Colonic mucosa (tissue), 4 donors: ENCODE measurements around the gene TCFL5. TPM values are rescaled to one million over a fixed set of nuclear protein-coding genes. Genes with fewer than 3 reads are reported as not detected.

Experiments
- DNase-seq: peaks from one replicate; pipeline ENCODE4 v3.0.0-alpha.2; 2020
- H3K27ac ChIP-seq: fragments of 200-600 bp; one replicate; pipeline ENCODE4 v1.8.0; 2021
- H3K27me3 ChIP-seq: fragments of 200-600 bp; one replicate; pipeline ENCODE4 v1.8.0; 2021
- H3K36me3 ChIP-seq: fragments of 200-600 bp; one replicate; pipeline ENCODE4 v1.8.0; 2021
- H3K4me1 ChIP-seq: fragments of 200-600 bp; one replicate; pipeline ENCODE4 v1.8.0; 2021; ENCODE audit warnings: mild to moderate bottlenecking
- H3K4me3 ChIP-seq: fragments of 200-600 bp; one replicate; pipeline ENCODE4 v1.8.0; 2021
- H3K9ac ChIP-seq, 2 donors: one replicate each; pipeline ENCODE4 v1.7.0; 2013; ENCODE audit warnings: control low read depth in 2 of 2, low read depth in 2 of 2, low read length in 2 of 2
- H3K9me3 ChIP-seq: fragments of 200-600 bp; one replicate; pipeline ENCODE4 v1.8.0; 2021
- intact Hi-C: fragments of 100-400 bp; cut with DNase I; formaldehyde crosslinking; loops from one replicate; pipeline ENCODE4 v1.14.1; 2022
- total RNA-seq, 2 donors: library from RNA; stranded (reverse); fragmentation: NEBNext Ultra II Directional in 1 of 2; extraction: Animal tissue kit (Norgen Biotek cat#: 25700) in 1 of 2; gene quantifications; one replicate each; pipeline ENCODE4 v1.2.1, GENCODE V29; 2021
- TF ChIP-seq, protein P1 (sequence below): fragments of 200-600 bp; IDR thresholded peaks from one replicate; pipeline ENCODE4 v1.8.0; 2022; ENCODE audit warnings: antibody characterized with exemption, mild to moderate bottlenecking
- donor health status: healthy.
- donor health status: DM: no; HTN: no; CAD: no.
- donor health status: DM: no; HTN: no; CAD: no.

The TCFL5 gene
- total RNA-seq, 2 donors from 2014 or later = 6.2 to 7.3 TPM

DNA sequence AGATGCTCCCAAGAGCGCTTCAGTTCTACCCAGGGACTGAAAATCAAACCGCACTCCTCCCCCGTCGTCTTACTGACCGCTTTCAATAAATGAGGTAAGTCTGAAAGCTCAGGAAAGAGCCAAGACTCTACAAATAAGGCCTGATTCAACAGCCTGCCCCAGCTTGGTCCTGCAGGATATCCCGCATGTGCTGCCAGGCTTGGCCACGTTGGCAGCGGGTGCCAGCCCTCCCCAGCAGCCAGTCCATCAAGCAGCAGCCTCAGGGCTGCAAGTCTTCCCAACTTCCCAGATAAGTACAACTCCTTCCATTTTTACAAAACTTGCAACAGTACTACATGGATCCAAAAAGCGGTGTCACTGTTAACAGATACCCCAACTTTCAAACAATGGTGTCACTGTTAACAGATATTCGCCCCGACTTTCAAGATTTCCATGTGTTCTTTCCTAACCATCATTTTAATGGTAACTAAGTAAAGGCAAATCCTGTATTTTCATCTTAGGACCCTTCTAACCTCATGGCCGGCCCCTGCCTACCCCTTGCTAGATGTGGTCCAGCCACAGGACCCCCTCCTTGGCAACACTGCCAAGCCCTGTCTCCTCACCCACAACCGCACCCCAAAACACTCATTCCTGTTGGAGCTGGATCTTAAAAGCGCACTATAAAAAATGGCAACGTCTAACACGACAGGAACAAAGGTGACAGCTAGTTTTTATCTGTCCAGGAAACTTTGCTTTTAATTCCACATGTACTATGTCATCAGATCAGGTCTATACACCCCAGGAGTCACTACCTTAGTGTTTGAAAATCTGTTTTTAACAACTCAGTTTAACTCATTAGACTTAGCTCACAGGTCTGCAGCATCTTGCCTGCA lies 36.7 kb upstream of the TCFL5 start:
- H3K9ac ChIP-seq = no peak overlapping the region
- no peaks in the 10 kb centered on the region for H3K27me3 ChIP-seq
- H3K4me3 ChIP-seq = no peak overlapping the region
- H3K4me1 ChIP-seq = peaks cover 13% of the 10 kb centered on the region
- peaks cover 13% of the 10 kb centered on the region for H3K36me3 ChIP-seq
- no peak for DNase-seq
- no peak overlapping the region for H3K27ac ChIP-seq
- intact Hi-C loops = no loop called here
- no peaks in the 10 kb centered on the region for H3K9me3 ChIP-seq
- TF ChIP-seq, protein P1, sequence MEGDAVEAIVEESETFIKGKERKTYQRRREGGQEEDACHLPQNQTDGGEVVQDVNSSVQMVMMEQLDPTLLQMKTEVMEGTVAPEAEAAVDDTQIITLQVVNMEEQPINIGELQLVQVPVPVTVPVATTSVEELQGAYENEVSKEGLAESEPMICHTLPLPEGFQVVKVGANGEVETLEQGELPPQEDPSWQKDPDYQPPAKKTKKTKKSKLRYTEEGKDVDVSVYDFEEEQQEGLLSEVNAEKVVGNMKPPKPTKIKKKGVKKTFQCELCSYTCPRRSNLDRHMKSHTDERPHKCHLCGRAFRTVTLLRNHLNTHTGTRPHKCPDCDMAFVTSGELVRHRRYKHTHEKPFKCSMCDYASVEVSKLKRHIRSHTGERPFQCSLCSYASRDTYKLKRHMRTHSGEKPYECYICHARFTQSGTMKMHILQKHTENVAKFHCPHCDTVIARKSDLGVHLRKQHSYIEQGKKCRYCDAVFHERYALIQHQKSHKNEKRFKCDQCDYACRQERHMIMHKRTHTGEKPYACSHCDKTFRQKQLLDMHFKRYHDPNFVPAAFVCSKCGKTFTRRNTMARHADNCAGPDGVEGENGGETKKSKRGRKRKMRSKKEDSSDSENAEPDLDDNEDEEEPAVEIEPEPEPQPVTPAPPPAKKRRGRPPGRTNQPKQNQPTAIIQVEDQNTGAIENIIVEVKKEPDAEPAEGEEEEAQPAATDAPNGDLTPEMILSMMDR = no peak

GRCh38 chr20:62897666-62898065 lies 36.0 kb upstream of the TCFL5 start:
- no peak overlapping the region for H3K27ac ChIP-seq
- H3K4me1 ChIP-seq = peaks cover 13% of the 10 kb centered on the region
- peaks cover 16% of the 10 kb centered on the region for H3K36me3 ChIP-seq
- H3K9me3 ChIP-seq = no peaks in the 10 kb centered on the region
- no peak overlapping the region for H3K4me3 ChIP-seq
- intact Hi-C loops = no loop called here
- no peak overlapping the region for H3K9ac ChIP-seq
- H3K27me3 ChIP-seq = no peaks in the 10 kb centered on the region
- no peak for DNase-seq
- TF ChIP-seq, protein P1 = no peak

DNA sequence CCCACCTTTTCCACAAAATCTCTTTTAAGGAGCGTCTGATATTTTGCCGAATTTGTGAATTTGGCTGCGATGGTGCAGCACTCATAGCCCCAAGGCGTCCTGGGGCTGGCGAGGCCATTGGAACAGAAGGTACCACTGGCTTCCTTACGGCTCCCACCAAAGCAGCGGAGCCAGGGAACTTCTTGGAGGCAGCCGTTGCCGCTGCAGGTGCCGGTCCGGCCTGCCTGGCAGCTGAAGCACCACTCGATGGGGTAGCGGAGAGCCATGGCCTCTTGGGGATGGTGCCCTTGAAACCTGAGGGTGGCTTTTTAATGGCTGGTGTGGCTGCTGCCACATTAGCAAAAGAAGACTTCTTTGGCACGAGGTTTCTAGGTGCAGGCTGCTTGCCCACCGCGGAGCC lies 34.9 kb upstream of the TCFL5 start:
- H3K4me3 ChIP-seq = no peak overlapping the region
- TF ChIP-seq, protein P1 = no peak
- peaks cover 13% of the 10 kb centered on the region for H3K4me1 ChIP-seq
- H3K9ac ChIP-seq = no peak overlapping the region
- peaks cover 25% of the 10 kb centered on the region for H3K36me3 ChIP-seq
- no peak overlapping the region for H3K27ac ChIP-seq
- no peak for DNase-seq
- intact Hi-C loops = no loop called here
- no peaks in the 10 kb centered on the region for H3K9me3 ChIP-seq
- H3K27me3 ChIP-seq = no peaks in the 10 kb centered on the region

DNA sequence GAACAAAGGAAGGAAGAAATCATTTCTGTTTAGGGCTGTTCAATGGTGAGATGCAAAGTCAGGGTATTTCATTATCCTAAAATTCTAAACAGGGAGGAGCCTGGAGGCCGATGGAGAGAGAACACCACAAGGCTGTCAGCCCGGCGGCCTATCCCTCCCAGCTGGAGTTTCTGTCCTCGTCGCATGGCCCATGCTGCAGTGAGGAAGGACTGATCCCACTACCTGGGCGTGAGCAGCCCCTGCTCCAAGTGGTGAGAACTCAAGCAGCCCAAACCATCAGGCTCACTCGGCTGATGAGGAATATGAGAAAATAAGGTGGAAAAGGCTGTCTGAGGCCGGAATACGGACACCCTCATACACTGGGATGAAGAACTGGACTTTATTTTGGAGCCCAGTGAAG lies 33.9 kb upstream of the TCFL5 start:
- TF ChIP-seq, protein P1 = no peak
- H3K4me1 ChIP-seq = peaks cover 13% of the 10 kb centered on the region
- no peak for DNase-seq
- peaks cover 35% of the 10 kb centered on the region for H3K36me3 ChIP-seq
- no peaks in the 10 kb centered on the region for H3K27me3 ChIP-seq
- no peak overlapping the region for H3K27ac ChIP-seq
- intact Hi-C loops = no loop called here
- H3K9me3 ChIP-seq = no peaks in the 10 kb centered on the region
- H3K9ac ChIP-seq = no peak overlapping the region
- H3K4me3 ChIP-seq = no peak overlapping the region

DNA sequence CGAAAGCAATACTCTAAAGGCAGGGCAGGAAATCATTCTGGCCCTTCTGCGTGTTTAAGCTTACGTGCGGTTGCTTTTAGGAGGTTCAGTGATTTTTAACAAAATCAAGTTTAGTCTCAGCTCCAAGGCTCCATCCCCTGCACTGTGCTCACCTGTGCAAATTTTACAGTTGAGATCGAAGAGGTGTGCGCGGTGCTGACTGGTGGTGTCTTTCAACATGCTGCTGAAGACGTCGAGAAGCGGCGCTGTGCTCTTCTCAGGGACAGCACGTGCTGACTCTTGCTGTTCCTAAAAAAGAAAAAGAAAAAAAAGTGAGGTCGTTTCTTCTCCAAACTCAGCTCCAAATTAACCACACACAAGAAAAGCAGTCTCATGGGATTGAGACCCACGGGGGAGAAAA lies 32.6 kb upstream of the TCFL5 start:
- H3K9me3 ChIP-seq = no peaks in the 10 kb centered on the region
- no peak overlapping the region for H3K4me3 ChIP-seq
- peaks cover 46% of the 10 kb centered on the region for H3K36me3 ChIP-seq
- TF ChIP-seq, protein P1 = no peak
- DNase-seq = no peak
- intact Hi-C loops = no loop called here
- no peaks in the 10 kb centered on the region for H3K27me3 ChIP-seq
- no peak overlapping the region for H3K9ac ChIP-seq
- peaks cover 5% of the 10 kb centered on the region for H3K4me1 ChIP-seq
- no peak overlapping the region for H3K27ac ChIP-seq
